ELF-1 (cell line): Measurements from ENCODE around the gene PVALEF.

Source experiments
- DNase-seq: peaks from one replicate; pipeline ENCODE4 v3.0.0-alpha.2; 2016; ENCODE audit warnings: low read depth, low spot score

PVALEF gene

GRCh38 chr17:81196505-81197408, 31.4 kb downstream of the PVALEF start:
- no peak for DNase-seq

- DNase-seq: no peak
Measured at GRCh38 chr17:81197409-81197795, 32.1 kb downstream of the PVALEF start.

- DNase-seq: no peak
Measured at GRCh38 chr17:81197831-81198490, 32.7 kb downstream of the PVALEF start.

GRCh38 chr17:81198826-81199481, 33.6 kb downstream of the PVALEF start:
- DNase-seq: no peak

- DNase-seq: no peak
Measured at GRCh38 chr17:81199482-81199830, 34.1 kb downstream of the PVALEF start.

GRCh38 chr17:81200201-81200600, 34.9 kb downstream of the PVALEF start:
- DNase-seq: no peak

GRCh38 chr17:81200695-81201580, 35.6 kb downstream of the PVALEF start:
- peak; percentile 54 for DNase-seq

GRCh38 chr17:81202318-81202717, 37.0 kb downstream of the PVALEF start:
- no peak for DNase-seq

- no peak for DNase-seq
Measured at GRCh38 chr17:81203136-81203535, 37.8 kb downstream of the PVALEF start.

GRCh38 chr17:81204578-81204977, 39.3 kb downstream of the PVALEF start:
- no peak for DNase-seq

GRCh38 chr17:81206166-81206565, 40.9 kb downstream of the PVALEF start:
- DNase-seq: no peak

- DNase-seq: no peak
Measured at GRCh38 chr17:81206657-81207056, 41.4 kb downstream of the PVALEF start.

- DNase-seq: no peak
Measured at GRCh38 chr17:81207610-81208581, 42.6 kb downstream of the PVALEF start.

- DNase-seq: no peak
Measured at GRCh38 chr17:81208651-81209050, 43.3 kb downstream of the PVALEF start.

GRCh38 chr17:81209141-81209540, 43.8 kb downstream of the PVALEF start:
- no peak for DNase-seq

GRCh38 chr17:81210466-81210865, 45.2 kb downstream of the PVALEF start:
- DNase-seq: no peak

GRCh38 chr17:81210868-81211267, 45.6 kb downstream of the PVALEF start:
- DNase-seq: no peak

- no peak for DNase-seq
Measured at GRCh38 chr17:81212365-81212764, 47.1 kb downstream of the PVALEF start.

- no peak for DNase-seq
Measured at GRCh38 chr17:81213978-81214377, 48.7 kb downstream of the PVALEF start.

GRCh38 chr17:81217491-81217890, 52.2 kb downstream of the PVALEF start:
- no peak for DNase-seq
